Epidermal melanocyte (primary cell): Measurements from ENCODE around the gene COG2.
"Not testable (repeated sequence)": the region's sequence is repeated elsewhere in the genome, so short reads cannot be mapped to it uniquely, and the experiment has no call there.

Source experiments
- DNase-seq: peaks from one replicate; pipeline ENCODE4 v3.0.0; 2011; ENCODE audit warnings: low spot score; ENCODE audit not compliant: insufficient read length

Gene COG2

GRCh38 chr1:230713915-230714764 lies 71.9 kb downstream of the COG2 start, which contains the start of gene AGT:
Gene AGT, minus strand, starts transcription at chr1:230714122. Its CDS starts 3,299 bp downstream, at chr1:230710823.
- peak; percentile 38 for DNase-seq

GRCh38 chr1:230715510-230715909 lies 73.2 kb downstream of the COG2 start:
- no peak for DNase-seq

- not testable (repeated sequence) for DNase-seq
Observed at GRCh38 chr1:230716453-230716852, 74.2 kb downstream of the COG2 start.

GRCh38 chr1:230717251-230717650 lies 75.0 kb downstream of the COG2 start:
- DNase-seq = no peak

- DNase-seq = not testable (repeated sequence)
Observed at GRCh38 chr1:230721849-230722522, 79.7 kb downstream of the COG2 start.

- DNase-seq = no peak
Observed at GRCh38 chr1:230725256-230726012, 83.2 kb downstream of the COG2 start.

GRCh38 chr1:230728710-230729392 lies 86.6 kb downstream of the COG2 start:
- no peak for DNase-seq

- DNase-seq = no peak
Observed at GRCh38 chr1:230730977-230731376, 88.7 kb downstream of the COG2 start.

GRCh38 chr1:230735447-230735846 lies 93.2 kb downstream of the COG2 start:
- DNase-seq = no peak

GRCh38 chr1:230737622-230738262 lies 95.5 kb downstream of the COG2 start:
- no peak for DNase-seq

- no peak for DNase-seq
Observed at GRCh38 chr1:230739564-230740290, 97.4 kb downstream of the COG2 start.
